HG03520 (cell line): ENCODE results near the gene CLEC2B.

Source experiments
- ATAC-seq: cut with Tn5 transposase; IDR thresholded peaks from one replicate; pipeline ENCODE4 v1.9.1; 2021; ENCODE audit warnings: mild to moderate bottlenecking, moderate library complexity; ENCODE audit not compliant: unreplicated experiment

CLEC2B gene

GRCh38 chr12:9870286-9870866 lies 1.2 kb upstream of the CLEC2B start:
- no peak for ATAC-seq

DNA sequence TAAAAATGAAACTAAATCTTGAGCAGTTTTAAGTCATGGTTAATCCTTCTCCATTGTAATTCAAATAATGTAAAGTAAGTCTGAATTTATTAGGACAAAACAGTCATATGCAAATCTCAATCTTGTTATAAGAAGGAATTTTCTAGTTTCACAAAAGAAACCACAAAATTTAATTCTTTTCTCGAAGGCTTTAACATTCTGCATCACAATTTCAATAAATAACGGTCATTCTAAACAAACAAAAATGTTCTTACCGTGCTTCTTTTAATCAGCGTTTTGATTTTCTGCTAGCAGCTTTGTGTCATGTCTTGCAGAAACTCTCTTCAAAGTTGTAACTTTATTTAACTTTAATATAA lies 225 bp downstream of the CLEC2B start:
- no peak for ATAC-seq

DNA sequence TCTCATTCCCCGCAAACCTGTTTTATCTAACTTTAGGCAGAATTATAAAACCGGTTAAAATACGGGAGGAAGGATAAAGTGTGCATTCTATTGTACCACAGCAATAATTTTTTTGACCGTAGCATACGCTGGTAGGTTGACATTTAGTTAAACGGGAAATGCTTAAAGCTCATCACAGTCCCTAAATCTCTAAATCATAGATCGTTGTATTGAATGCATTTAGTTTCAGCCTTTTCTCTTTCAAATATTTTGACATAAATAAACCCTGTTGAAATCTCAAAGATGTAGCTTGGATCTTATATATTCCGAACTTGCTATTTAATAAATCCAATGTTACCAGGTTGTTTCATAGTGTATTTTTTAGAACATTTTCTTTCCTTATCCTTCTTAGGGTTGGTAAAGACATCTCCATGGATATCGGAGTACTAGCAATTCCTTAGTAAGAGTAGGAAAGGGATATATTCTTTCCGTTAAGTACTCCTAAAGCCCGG lies 798 bp downstream of the CLEC2B start:
- ATAC-seq: no peak

DNA sequence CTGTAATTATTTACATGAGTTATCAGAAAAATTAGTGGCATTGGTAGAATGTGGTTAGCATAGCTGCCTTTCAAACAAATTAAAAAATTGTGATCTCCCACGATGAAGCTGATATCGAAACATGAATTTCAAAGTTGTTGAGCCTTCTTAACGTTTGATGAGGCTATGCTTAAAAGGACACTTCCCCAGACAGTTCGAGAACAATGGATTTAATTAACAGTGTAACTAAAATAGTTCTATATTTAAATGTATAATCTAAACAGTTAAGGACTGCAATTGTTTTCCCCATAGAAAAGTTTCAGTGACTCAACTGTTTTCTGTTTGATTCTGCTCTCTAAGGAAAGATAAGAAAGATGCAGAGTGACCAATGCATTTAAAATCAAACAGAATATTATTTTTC lies 1.6 kb downstream of the CLEC2B start:
- no peak for ATAC-seq

DNA sequence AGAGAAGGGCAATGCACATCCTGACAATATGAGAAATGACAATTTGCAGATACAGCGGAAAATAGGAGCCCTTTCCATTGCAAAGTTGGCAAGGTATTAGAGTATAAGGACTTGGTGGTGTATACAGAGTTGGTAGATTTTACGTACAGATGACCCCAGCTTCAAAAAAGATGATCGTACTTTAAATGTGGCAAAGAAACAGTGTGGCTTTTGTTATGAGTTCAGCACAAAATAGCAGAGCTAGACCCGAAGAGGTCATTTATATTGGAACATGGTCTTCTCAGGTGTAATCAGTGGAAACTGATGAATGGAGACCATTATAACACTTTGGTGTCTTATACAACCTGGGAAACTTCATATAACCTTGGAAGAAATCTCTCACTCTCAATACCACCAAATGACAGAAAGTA lies 2.3 kb downstream of the CLEC2B start:
- no peak for ATAC-seq

- ATAC-seq: no peak
Measured at GRCh38 chr12:9864913-9865675, 4.1 kb downstream of the CLEC2B start.

GRCh38 chr12:9858135-9858534 lies 11.0 kb downstream of the CLEC2B start:
- ATAC-seq: no peak

GRCh38 chr12:9856894-9857293 lies 12.3 kb downstream of the CLEC2B start:
- ATAC-seq: no peak

DNA sequence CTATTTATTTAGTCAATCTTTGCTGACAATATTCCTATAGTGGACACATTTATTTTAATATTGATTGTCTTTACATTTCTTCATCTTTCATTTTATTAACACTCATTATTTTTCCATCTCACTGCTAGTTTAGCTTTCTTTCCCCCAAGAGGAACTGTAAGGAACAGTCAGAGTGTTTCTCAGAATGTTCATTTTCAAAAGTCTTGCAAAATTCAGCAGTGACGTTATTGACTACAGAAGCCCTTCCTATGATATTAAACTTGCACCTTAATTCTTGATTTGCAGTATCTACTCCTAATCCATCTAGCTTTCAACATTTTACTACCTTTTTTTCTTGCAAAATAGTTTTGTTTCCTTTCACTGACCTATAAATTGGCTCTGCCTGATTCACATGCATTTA lies 13.0 kb downstream of the CLEC2B start:
- ATAC-seq: no peak

GRCh38 chr12:9851927-9852326 lies 17.2 kb downstream of the CLEC2B start:
- no peak for ATAC-seq

GRCh38 chr12:9851050-9851449 lies 18.1 kb downstream of the CLEC2B start:
- no peak for ATAC-seq

DNA sequence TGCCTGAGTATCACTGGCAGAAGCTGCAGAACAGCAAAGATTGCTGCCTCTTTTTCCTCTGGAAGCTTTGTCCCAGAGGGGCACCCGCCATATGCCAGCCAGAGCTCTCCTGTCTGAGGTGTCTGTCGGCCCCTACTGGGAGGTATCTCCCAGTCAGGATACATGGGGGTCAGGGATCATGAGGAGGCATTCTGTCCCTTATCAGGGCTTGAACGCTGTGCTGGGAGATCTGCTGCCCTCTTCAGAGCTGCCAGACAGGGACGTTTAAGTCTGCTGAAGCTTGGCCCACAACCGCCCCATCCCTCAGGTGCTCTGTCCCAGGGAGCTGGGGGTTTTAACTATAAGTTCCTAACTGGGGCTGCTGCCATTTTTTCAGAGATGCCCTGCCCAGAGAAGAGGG lies 20.3 kb downstream of the CLEC2B start:
- ATAC-seq: no peak

GRCh38 chr12:9843407-9843806 lies 25.7 kb downstream of the CLEC2B start:
- no peak for ATAC-seq

GRCh38 chr12:9831720-9832119 lies 37.4 kb downstream of the CLEC2B start:
- no peak for ATAC-seq

- ATAC-seq: no peak
Measured at GRCh38 chr12:9829982-9830381, 39.2 kb downstream of the CLEC2B start.

GRCh38 chr12:9829483-9829882 lies 39.7 kb downstream of the CLEC2B start:
- ATAC-seq: no peak

DNA sequence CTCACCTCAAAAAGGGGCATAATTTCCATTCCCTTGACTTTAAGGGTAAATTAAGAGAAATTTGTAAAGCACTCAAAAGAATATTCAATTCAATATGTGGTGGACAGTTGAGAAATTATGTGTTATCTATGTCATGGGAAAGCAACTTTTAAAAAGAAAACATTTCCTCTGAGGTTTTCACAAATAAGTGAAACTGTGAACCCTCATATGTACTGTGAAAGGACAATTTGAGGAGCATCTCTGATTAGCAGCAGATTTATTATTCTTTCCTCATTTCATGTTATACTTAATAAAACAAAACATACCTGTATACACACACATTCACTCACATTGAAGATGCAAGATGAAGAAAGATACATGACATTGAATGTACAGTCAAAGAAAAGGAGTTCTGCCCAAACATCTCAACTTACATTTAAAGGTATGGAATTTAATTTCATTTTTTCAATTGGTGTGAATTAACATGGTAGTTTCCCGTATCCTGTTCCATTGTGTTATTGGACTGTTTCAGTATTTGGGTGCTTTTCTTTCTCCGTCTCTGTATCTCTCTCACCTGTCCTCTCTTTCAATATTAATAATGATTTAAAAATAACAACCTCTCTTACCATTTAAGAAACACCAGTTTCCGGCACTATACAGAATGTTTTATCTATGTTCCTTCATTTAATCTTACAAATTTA lies 41.8 kb downstream of the CLEC2B start, which contains the start of gene KLRF1:
Gene KLRF1, plus strand, starts transcription at position 273 of the 680 bp plus-strand sequence. Its CDS starts 64 bp downstream, at position 337.
- ATAC-seq: no peak

DNA sequence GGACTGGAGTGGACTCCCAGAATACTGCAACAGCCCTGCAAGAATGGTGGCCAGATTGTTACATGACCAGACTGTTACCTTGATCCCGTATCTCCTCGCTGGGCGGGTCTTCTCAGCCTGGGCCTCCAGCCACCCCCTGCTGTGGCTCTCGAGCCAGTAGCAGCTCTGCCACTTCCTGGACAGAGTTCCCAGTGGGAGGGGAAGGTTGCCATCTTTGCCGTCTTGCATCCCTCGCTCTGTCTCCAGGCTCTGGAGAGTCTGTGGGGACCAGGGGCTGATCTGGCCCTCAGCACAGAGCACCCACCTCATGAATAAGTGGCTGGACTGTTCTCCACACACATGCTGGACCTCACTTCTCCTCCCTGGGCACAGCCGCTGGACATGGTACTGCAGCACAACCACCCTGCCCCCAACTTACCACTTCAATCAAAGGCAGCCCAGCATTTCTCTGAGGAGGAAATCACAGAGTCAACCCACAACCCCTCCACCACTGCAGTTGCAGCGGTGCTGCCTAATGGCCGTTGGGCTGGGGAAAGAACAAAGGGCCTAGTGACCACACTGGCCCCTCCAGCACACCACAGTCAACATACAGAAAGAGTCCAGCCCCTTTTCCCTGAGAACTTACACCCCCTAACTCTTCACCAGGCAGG lies 48.7 kb downstream of the CLEC2B start:
- ATAC-seq: no peak

DNA sequence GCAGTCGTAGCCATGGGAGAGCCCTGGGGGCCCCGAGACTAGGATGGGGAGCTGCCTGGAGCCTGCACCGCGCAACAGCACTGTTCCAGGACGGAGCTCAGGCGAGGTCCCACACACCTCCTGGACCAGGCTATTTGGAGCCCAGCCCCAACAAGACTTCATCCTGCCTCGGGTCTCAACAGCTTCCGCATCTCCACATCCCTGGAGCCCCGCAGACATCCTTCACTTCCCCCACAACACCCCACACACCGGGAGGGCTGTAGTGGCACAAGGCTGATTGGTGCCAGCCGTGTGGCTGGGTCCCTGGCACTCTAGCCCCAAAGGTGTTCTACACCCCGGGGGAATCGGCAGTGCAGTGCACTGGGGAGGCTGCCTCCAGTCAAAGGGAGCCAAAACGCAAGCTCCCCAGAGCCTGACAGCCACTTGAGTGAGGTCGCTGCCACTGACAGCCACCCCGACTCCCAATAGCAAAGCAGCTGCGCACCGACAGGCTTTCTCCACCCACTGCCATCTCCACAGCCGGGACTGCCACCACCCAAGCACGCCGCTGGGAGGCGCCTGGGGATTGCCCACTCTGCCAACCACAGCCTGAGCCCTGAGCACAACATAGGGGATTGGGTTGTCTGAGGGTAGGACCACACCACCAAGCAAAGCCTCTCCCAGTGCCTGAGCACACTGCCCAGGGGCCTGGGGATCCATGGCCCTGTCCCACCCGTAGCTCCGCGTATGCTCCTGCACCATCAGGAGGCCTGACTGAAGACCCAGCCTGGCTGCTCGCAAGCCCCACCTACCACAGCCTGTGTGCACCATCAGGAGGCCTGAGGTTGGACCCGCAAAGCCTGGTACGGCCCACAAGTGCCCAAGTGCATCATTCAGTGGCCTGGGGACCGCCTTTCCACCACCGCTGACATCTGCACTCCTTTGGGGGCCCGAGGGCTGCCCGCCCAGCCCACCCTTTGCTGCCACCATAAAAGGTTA lies 55.0 kb downstream of the CLEC2B start:
- ATAC-seq: peak; percentile 88

DNA sequence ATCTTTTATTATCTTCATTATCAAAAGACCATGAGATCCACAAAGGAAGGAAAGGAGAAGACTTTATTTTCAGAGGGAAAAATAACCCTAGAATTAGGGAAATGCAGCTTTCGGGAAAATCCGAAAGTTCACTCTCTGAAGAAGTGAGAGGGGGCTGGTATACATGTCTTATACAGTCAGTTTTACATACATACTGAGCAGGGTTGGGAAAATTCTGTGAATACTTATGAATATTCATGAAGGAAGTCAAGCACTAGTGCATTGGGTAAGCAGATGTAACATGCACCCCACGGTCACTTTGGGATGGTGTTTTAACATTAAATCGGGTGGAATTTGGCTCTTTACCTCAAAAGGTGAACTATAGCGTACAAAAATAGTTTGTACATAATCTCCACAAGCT lies 57.5 kb downstream of the CLEC2B start:
- no peak for ATAC-seq
